BLaER1 treated with 17β-estradiol and CSF1 and Interleukin-3, amounts not matched to agents 10 nM and 100 nM (cell line): ENCODE measurements around the gene MYDGF.

Source experiments
- H3K27ac ChIP-seq, 11 experiments: shearing (Covaris generic); formaldehyde crosslinking; 2 replicates each; pipeline ENCODE4 v1.8.1; 2022
- H3K27me3 ChIP-seq, 11 experiments: shearing (Covaris generic); formaldehyde crosslinking; 2 replicates each; pipeline ENCODE4 v1.8.1; 2022
- H3K36me3 ChIP-seq, 11 experiments: shearing (Covaris generic); formaldehyde crosslinking; 2 replicates each; pipeline ENCODE4 v1.8.1; 2022
- H3K4me1 ChIP-seq, 10 experiments: shearing (Covaris generic); formaldehyde crosslinking; 2 replicates each; pipeline ENCODE4 v1.8.1; 2022
- H3K4me2 ChIP-seq, 11 experiments: shearing (Covaris generic); formaldehyde crosslinking; 2 replicates each; pipeline ENCODE4 v1.8.1; 2022
- H3K4me3 ChIP-seq, 10 experiments: shearing (Covaris generic); formaldehyde crosslinking; 2 replicates each; pipeline ENCODE4 v1.8.1; 2022
- H3K9ac ChIP-seq, 11 experiments: shearing (Covaris generic); formaldehyde crosslinking; 2 replicates each; pipeline ENCODE4 v1.8.1; 2022
- H3K9me3 ChIP-seq, 11 experiments: shearing (Covaris generic); formaldehyde crosslinking; replicated peaks in 1 of 11; 2 replicates each; pipeline ENCODE4 v1.8.1; 2022
- H4K20me1 ChIP-seq, 11 experiments: shearing (Covaris generic); formaldehyde crosslinking; 2 replicates each; pipeline ENCODE4 v1.8.1; 2022
- Cebpa-rat ChIP-seq, 11 experiments: shearing (Covaris generic); IDR thresholded peaks; 2 replicates each; pipeline ENCODE4 v1.8.1; 2022

The MYDGF gene

GRCh38 chr19:4660993-4661392, 9.1 kb downstream of the MYDGF start:
- no peaks in the 10 kb centered on the region for H3K9me3 ChIP-seq
- H3K36me3 ChIP-seq, result peaks cover 86 to 93% (median 91%) of the 10 kb centered on the region in 11 experiments
- peaks cover 0 to 38% (median 18%) of the 10 kb centered on the region in 10 experiments; a peak in 12 of 20 replicates for H3K4me1 ChIP-seq
- H3K4me2 ChIP-seq, result peak overlapping the region in 2 of 11 experiments; percentile 8 to 10; a peak in 1 of 22 replicates
- H3K4me3 ChIP-seq, result no peak overlapping the region
- peaks cover 33 to 96% (median 84%) of the 10 kb centered on the region in 11 experiments; a peak in 21 of 22 replicates for H4K20me1 ChIP-seq
- peak overlapping the region in 6 of 11 experiments; percentile 7 to 56 (median 32); a peak in 3 of 22 replicates for H3K9ac ChIP-seq
- H3K27ac ChIP-seq, result peak overlapping the region in 2 of 11 experiments; percentile 2 to 7; a peak in 2 of 22 replicates
- H3K27me3 ChIP-seq, result no peaks in the 10 kb centered on the region
- TF ChIP-seq Cebpa-rat (IDR thresholded peaks at IDR 0.05), result no peak

DNA sequence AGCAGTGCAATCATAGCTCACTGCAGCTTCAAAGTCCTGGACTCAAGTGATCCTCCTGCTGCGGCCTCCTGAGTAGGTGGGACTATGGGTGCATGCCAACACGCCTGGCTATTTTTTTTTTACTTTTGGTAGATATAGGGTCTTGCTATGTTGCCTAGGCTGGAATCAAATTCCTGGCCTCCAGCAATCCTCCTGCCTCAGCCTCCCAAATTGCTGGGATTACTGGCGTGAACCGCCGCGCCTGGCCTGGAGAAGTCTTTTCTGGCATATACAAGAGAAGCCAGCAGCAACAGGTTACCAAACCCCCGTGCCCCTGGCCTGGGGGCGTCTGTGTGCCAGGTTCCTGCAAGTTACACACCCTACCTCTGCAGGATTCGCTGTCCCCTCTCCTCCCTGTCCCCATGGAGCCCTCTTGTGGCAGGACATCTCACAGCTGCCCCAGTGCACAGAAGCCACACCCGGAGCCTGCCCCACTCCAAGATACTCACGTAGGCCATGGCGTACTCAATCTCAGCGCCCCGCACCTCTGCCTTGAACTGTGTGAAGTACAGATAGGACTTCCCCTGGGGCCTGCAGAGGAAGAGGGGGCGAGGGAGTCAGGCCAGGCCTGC, 9.9 kb downstream of the MYDGF start:
- no peaks in the 10 kb centered on the region for H3K27me3 ChIP-seq
- no peaks in the 10 kb centered on the region for H3K9me3 ChIP-seq
- peaks cover 86 to 93% (median 92%) of the 10 kb centered on the region in 11 experiments for H3K36me3 ChIP-seq
- H3K4me1 ChIP-seq, result peaks cover 1 to 37% (median 19%) of the 10 kb centered on the region in 10 experiments; a peak in 15 of 20 replicates
- H3K4me3 ChIP-seq, result no peak overlapping the region
- 0 out of 22 replicates have a peak overlapping the region, but pooled peaks of 2 of the 11 experiments have one; percentile 7 to 27 for H3K9ac ChIP-seq
- H4K20me1 ChIP-seq, result peaks cover 33 to 96% (median 80%) of the 10 kb centered on the region in 11 experiments; a peak in 21 of 22 replicates
- 0 out of 22 replicates have a peak overlapping the region, but pooled peaks of 2 of the 11 experiments have one; percentile 8 to 10 for H3K4me2 ChIP-seq
- no peak overlapping the region for H3K27ac ChIP-seq
- no peak for TF ChIP-seq Cebpa-rat (IDR thresholded peaks at IDR 0.05)

- no peak for TF ChIP-seq Cebpa-rat (IDR thresholded peaks at IDR 0.05)
- peaks cover 80 to 100% (median 92%) of the 10 kb centered on the region in 11 experiments for H3K36me3 ChIP-seq
- H3K9ac ChIP-seq, result peak overlapping the region in 4 of 11 experiments; percentile 18 to 37 (median 28); a peak in 4 of 22 replicates
- no peaks in the 10 kb centered on the region for H3K9me3 ChIP-seq
- H3K4me3 ChIP-seq, result no peak overlapping the region
- peaks cover 14 to 41% (median 30%) of the 10 kb centered on the region in 10 experiments for H3K4me1 ChIP-seq
- no peaks in the 10 kb centered on the region for H3K27me3 ChIP-seq
- H3K27ac ChIP-seq, result no peak overlapping the region
- no peak overlapping the region; a peak in 1 of 22 replicates for H3K4me2 ChIP-seq
- peaks cover 24 to 99% (median 76%) of the 10 kb centered on the region in 11 experiments; a peak in 21 of 22 replicates for H4K20me1 ChIP-seq
These were observed 12.3 kb downstream of the MYDGF start for GRCh38 chr19:4657835-4658234.

DNA sequence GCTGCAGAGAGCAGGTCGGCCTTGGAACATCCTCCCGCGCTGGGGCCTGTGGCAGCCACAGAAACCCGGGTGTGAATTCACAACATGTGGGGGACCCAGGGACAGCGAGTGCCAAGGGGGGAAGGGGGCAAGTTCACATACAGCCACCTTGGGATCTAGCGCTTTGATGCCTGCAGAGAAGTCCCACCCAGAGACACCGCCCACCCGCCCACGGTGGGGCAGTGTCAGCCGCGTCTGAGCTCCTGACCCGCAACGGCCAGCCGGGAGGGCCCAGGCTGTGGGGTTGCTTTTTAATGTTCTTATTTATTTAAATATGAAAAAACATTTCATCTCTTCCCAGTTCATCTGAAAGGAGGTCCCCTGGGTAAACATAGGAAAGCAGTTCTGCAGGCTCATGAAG, 12.9 kb downstream of the MYDGF start:
- no peak overlapping the region; a peak in 1 of 22 replicates for H3K4me2 ChIP-seq
- H3K9ac ChIP-seq, result peak overlapping the region in 3 of 11 experiments; percentile 18 to 44 (median 26); a peak in 3 of 22 replicates
- TF ChIP-seq Cebpa-rat (IDR thresholded peaks at IDR 0.05), result no peak
- no peaks in the 10 kb centered on the region for H3K9me3 ChIP-seq
- no peaks in the 10 kb centered on the region for H3K27me3 ChIP-seq
- no peak overlapping the region for H3K4me3 ChIP-seq
- peaks cover 18 to 99% (median 76%) of the 10 kb centered on the region in 11 experiments; a peak in 21 of 22 replicates for H4K20me1 ChIP-seq
- peaks cover 14 to 41% (median 30%) of the 10 kb centered on the region in 10 experiments for H3K4me1 ChIP-seq
- peaks cover 78 to 100% (median 91%) of the 10 kb centered on the region in 11 experiments for H3K36me3 ChIP-seq
- no peak overlapping the region for H3K27ac ChIP-seq

DNA sequence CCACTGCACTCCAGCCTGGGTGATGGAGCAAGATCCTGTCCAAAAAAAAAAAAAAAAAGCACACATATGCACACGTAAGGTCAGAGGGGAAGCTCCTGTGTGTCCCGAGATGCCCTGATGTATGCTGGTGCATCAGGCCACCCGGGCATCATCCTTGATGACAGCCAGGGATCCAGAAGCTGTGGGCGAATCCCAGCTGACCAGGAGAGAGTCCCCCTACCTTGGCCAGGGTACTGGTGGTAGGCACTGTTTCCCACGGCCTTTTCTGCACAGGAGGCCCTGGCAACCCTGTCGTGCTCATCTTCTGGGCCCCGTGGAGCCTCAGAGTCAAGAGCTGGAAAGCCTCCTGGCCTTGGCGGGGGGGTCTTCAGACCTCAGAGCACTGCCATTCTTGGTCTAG, 14.0 kb downstream of the MYDGF start:
- peaks cover 77 to 100% (median 90%) of the 10 kb centered on the region in 11 experiments for H3K36me3 ChIP-seq
- H4K20me1 ChIP-seq, result peaks cover 10 to 99% (median 70%) of the 10 kb centered on the region in 11 experiments; a peak in 21 of 22 replicates
- H3K27ac ChIP-seq, result no peak overlapping the region; a peak in 1 of 22 replicates
- peaks cover 14 to 31% (median 25%) of the 10 kb centered on the region in 10 experiments for H3K4me1 ChIP-seq
- H3K9me3 ChIP-seq, result no peaks in the 10 kb centered on the region
- no peak overlapping the region for H3K4me3 ChIP-seq
- no peak overlapping the region for H3K9ac ChIP-seq
- H3K4me2 ChIP-seq, result no peak overlapping the region
- no peak for TF ChIP-seq Cebpa-rat (IDR thresholded peaks at IDR 0.05)
- H3K27me3 ChIP-seq, result no peaks in the 10 kb centered on the region

- H3K9ac ChIP-seq, result peak overlapping the region; percentile 24 to 49 (median 37); a peak in 14 of 22 replicates
- H4K20me1 ChIP-seq, result peaks cover 11 to 97% (median 56%) of the 10 kb centered on the region in 11 experiments; a peak in 19 of 22 replicates
- peaks cover 63 to 94% (median 76%) of the 10 kb centered on the region in 11 experiments for H3K36me3 ChIP-seq
- H3K27ac ChIP-seq, result peak overlapping the region in 9 of 11 experiments; percentile 38 to 67 (median 57); a peak in 14 of 22 replicates
- H3K27me3 ChIP-seq, result no peaks in the 10 kb centered on the region
- H3K9me3 ChIP-seq, result no peaks in the 10 kb centered on the region
- peak in 2 of 11 experiments; percentile 10 to 33; a peak in 1 of 22 replicates for TF ChIP-seq Cebpa-rat (IDR thresholded peaks at IDR 0.05)
- peaks cover 18 to 33% (median 24%) of the 10 kb centered on the region in 10 experiments for H3K4me1 ChIP-seq
- H3K4me3 ChIP-seq, result no peak overlapping the region
- H3K4me2 ChIP-seq, result peak overlapping the region in 10 of 11 experiments; percentile 21 to 64 (median 42); a peak in 16 of 22 replicates
These were observed 15.4 kb downstream of the MYDGF start for GRCh38 chr19:4654437-4655361.

GRCh38 chr19:4653793-4654436, 16.2 kb downstream of the MYDGF start:
- TF ChIP-seq Cebpa-rat (IDR thresholded peaks at IDR 0.05), result no peak
- Histone ChIP-seq H3K36me3 (peaks cover 56 to 93% (median 70%) of the 10 kb centered on the region in 11 experiments), H3K4me2 (peak overlapping the region in 10 of 11 experiments; percentile 21 to 64 (median 42); a peak in 10 of 22 replicates), H3K9me3 (no peaks in the 10 kb centered on the region), H3K4me3 (no peak overlapping the region), H3K27ac (peak overlapping the region in 8 of 11 experiments; percentile 23 to 67 (median 44); a peak in 12 of 22 replicates), H4K20me1 (peaks cover 11 to 97% (median 48%) of the 10 kb centered on the region in 11 experiments; a peak in 18 of 22 replicates), H3K9ac (peak overlapping the region in 7 of 11 experiments; percentile 29 to 49 (median 42); a peak in 7 of 22 replicates), H3K4me1 (peaks cover 26 to 41% (median 32%) of the 10 kb centered on the region in 10 experiments), H3K27me3 (no peaks in the 10 kb centered on the region)

DNA sequence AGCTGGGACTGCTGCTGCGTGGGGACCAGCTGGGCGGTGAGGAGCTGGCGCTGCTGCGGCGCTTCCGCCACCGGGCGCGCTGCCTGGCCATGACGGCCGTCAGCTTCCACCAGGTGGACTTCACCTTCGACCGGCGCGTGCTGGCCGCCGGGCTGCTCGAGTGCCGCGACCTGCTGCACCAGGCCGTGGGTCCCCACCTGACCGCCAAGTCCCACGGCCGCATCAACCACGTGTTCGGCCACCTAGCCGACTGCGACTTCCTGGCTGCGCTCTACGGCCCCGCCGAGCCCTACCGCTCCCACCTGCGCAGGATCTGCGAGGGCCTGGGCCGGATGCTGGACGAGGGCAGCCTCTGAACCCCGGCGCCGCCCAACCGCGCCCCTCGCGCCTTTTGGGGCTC, 18.1 kb downstream of the MYDGF start:
- H4K20me1 ChIP-seq, result peaks cover 6 to 95% (median 31%) of the 10 kb centered on the region in 11 experiments; a peak in 17 of 22 replicates
- H3K27ac ChIP-seq, result 0 out of 22 replicates have a peak overlapping the region, but pooled peaks of 1 of the 11 experiments have one; percentile 25
- H3K36me3 ChIP-seq, result peaks cover 37 to 75% (median 51%) of the 10 kb centered on the region in 11 experiments
- no peaks in the 10 kb centered on the region for H3K27me3 ChIP-seq
- no peak for TF ChIP-seq Cebpa-rat (IDR thresholded peaks at IDR 0.05)
- H3K4me3 ChIP-seq, result no peak overlapping the region
- H3K4me1 ChIP-seq, result peaks cover 40 to 53% (median 45%) of the 10 kb centered on the region in 10 experiments
- H3K9me3 ChIP-seq, result no peaks in the 10 kb centered on the region
- no peak overlapping the region for H3K4me2 ChIP-seq
- no peak overlapping the region for H3K9ac ChIP-seq
